ENCODE data around the gene SLC15A1.

GRCh38 chr13:98676239-98676638 is 76.2 kb downstream of the SLC15A1 start:
- TF ChIP-seq CTCF (IDR thresholded peaks at IDR 0.05 in 8 of 11, conservative IDR thresholded peaks at IDR 0.05 in 3 of 11) (no peak), POLR2AphosphoS5 (IDR thresholded peaks at IDR 0.05) (no peak)
